Adrenal gland (tissue), 12 donors: ENCODE measurements around the gene ARF6. TPM values are rescaled to one million over a fixed set of nuclear protein-coding genes. Genes with fewer than 3 reads are reported as not detected.
"Not testable (repeated sequence)": the region's sequence is repeated elsewhere in the genome, so short reads cannot be mapped to it uniquely, and the experiment has no call there.

ENCODE experiments used
- DNase-seq, 7 donors: peaks; one replicate each; pipeline ENCODE4 v3.0.0-alpha.2; 2019 to 2020
- H3K27ac ChIP-seq, 5 donors: fragments of 200-600 bp; sonication (generic) in 4 of 5; 1 replicate in 3 of 5; 2 replicates in 2 of 5; pipeline versions ENCODE4 v1.5.1 to v1.8.0; 2016 to 2020; ENCODE audit warnings: mild to moderate bottlenecking in 1 of 5
- H3K27me3 ChIP-seq: fragments of 200-600 bp; 2 replicates; pipeline ENCODE4 v1.8.0; 2021
- H3K36me3 ChIP-seq, 2 donors: fragments of 200-600 bp; replicated peaks in 1 of 2; 1 replicate in 1 of 2; 2 replicates in 1 of 2; pipeline versions ENCODE4 v1.5.1 to v1.8.0; 2018 to 2022
- H3K4me1 ChIP-seq, 2 donors: fragments of 200-600 bp; replicated peaks in 1 of 2; 1 replicate in 1 of 2; 2 replicates in 1 of 2; pipeline versions ENCODE4 v1.5.1 to v1.8.0; 2018 to 2021
- H3K4me3 ChIP-seq, 4 donors: fragments of 200-600 bp; sonication (generic) in 3 of 4; one replicate each; pipeline ENCODE4 v1.5.1; 2016 to 2018
- H3K9me3 ChIP-seq, 3 donors: fragments of 200-600 bp; sonication (generic) in 1 of 3; replicated peaks in 1 of 3; 1 replicate in 2 of 3; 2 replicates in 1 of 3; pipeline versions ENCODE4 v1.5.1 to v1.8.0; 2016 to 2021
- CTCF ChIP-seq, 6 experiments: fragments of 450-650 bp in 4 of 6; fragments of 200-600 bp in 2 of 6; sonication (generic) in 1 of 6; IDR thresholded peaks; 1 replicate in 5 of 6; 2 replicates in 1 of 6; pipeline versions ENCODE4 v1.5.1 to v1.8.0; 2016 to 2021; ENCODE audit warnings: antibody characterized with exemption in 6 of 6, mild to moderate bottlenecking in 2 of 6, moderate library complexity in 1 of 6
- POLR2A ChIP-seq, 2 donors: fragments of 450-650 bp; IDR thresholded peaks; one replicate each; pipeline ENCODE4 v1.6.1; 2017; ENCODE audit warnings: antibody characterized with exemption in 2 of 2, mild to moderate bottlenecking in 2 of 2, moderate library complexity in 1 of 2
- WGBS, 4 donors: extraction: QIAGEN DNeasy Blood & Tissue Kit in 2 of 4; methylation state at CpG; one replicate each; pipeline versions ENCODE4 v1.1.5 to v1.1.7; 2013 to 2017; 5-methylcytosine and 5-hydroxymethylcytosine counted together
- intact Hi-C, 2 donors: fragments of 100-400 bp; cut with DNase I; formaldehyde crosslinking; loops; one replicate each; pipeline versions ENCODE4 v1.14.1 to v1.15.0; 2022 to 2023
- polyA plus RNA-seq, 3 donors: library from polyadenylated mRNA; stranded (reverse); fragments of 200-250 nt in 2 of 3; fragments of 350-450 nt in 1 of 3; fragmentation: Illumina TruSeq in 1 of 3; extraction: RNeasy Lipid Tissue Mini Kit (QIAGEN cat#74804) in 1 of 3; gene quantifications; one replicate each; pipeline ENCODE4 v1.2.3, GENCODE V29; 2013 to 2014
- total RNA-seq, 9 donors: library from RNA; depleted of rRNA in 4 of 9; stranded (reverse); fragments of >200 nt in 4 of 9; fragments of 120-200 nt in 1 of 9; fragmentation: NEBNext Ultra II Directional in 1 of 9; extraction: Animal tissue kit (Norgen Biotek cat#: 25700) in 1 of 9; gene quantifications; one replicate each; pipeline versions ENCODE4 v1.1.0 to v1.2.4, GENCODE V29; 2013 to 2023
- donor health status: healthy with polysubstance abuse.
- donor health status: Bipolar disorder and iron deficiency.
- donor health status: DM: yes; HTN: yes; CAD: no.
- donor health status: DM: no; HTN: no; CAD: no.
- donor health status: DM: no; HTN: no; CAD: no.
- donor health status: DM: yes; HTN: yes; CAD: no.

ARF6 gene
- total and polyA plus RNA-seq, 12 donors = 13.6 to 65.8 (median 47.6) TPM

- Histone ChIP-seq H3K4me1 (no peaks in the 10 kb centered on the region), H3K9me3 (no peaks in the 10 kb centered on the region), H3K27me3 (no peaks in the 10 kb centered on the region), H3K4me3 (no peak overlapping the region), H3K36me3 (no peaks in the 10 kb centered on the region), H3K27ac (no peak overlapping the region)
- intact Hi-C loops = no loop called here
- TF ChIP-seq POLR2A (IDR thresholded peaks at IDR 0.05) = no peak
- TF ChIP-seq CTCF (IDR thresholded peaks at IDR 0.05) = no peak
- DNase-seq = no peak
Observed at GRCh38 chr14:49934646-49935045, 41.8 kb downstream of the ARF6 start.

- H3K27me3 ChIP-seq = no peaks in the 10 kb centered on the region
- no peaks in the 10 kb centered on the region for H3K4me1 ChIP-seq
- no peak overlapping the region for H3K27ac ChIP-seq
- 91 to 100% (median 97%) methylated on average over 3 of the region's 3 CpGs for WGBS, 4 donors
- H3K36me3 ChIP-seq = no peaks in the 10 kb centered on the region
- intact Hi-C loops = no loop called here
- H3K9me3 ChIP-seq = no peaks in the 10 kb centered on the region
- no peak overlapping the region for H3K4me3 ChIP-seq
- no peak for TF ChIP-seq CTCF (IDR thresholded peaks at IDR 0.05)
- no peak for TF ChIP-seq POLR2A (IDR thresholded peaks at IDR 0.05)
- DNase-seq = no peak
Observed at GRCh38 chr14:49935526-49935925, 42.6 kb downstream of the ARF6 start.

- 80 to 92% (median 88%) methylated on average over 2 of the region's 2 CpGs for WGBS, 4 donors
- H3K4me3 ChIP-seq, H3K27me3 ChIP-seq, DNase-seq, H3K9me3 ChIP-seq, H3K36me3 ChIP-seq, H3K4me1 ChIP-seq, H3K27ac ChIP-seq, intact Hi-C loops: not testable (repeated sequence)
Observed at GRCh38 chr14:49936246-49936645, 43.4 kb downstream of the ARF6 start.

- 87 to 90% (median 88%) methylated on average over 5 of the region's 5 CpGs for WGBS, 4 donors
Observed at GRCh38 chr14:49936882-49937281, 44.0 kb downstream of the ARF6 start.

GRCh38 chr14:49939215-49939614 lies 46.3 kb downstream of the ARF6 start:
- H3K27me3 ChIP-seq, H3K27ac ChIP-seq, H3K9me3 ChIP-seq, H3K36me3 ChIP-seq, H3K4me1 ChIP-seq, H3K4me3 ChIP-seq, intact Hi-C loops, DNase-seq: not testable (repeated sequence)
- WGBS, 4 donors = 91 to 97% (median 95%) methylated on average over 2 of the region's 2 CpGs

More at GRCh38 chr14:49936882-49937281, 44.0 kb downstream of the ARF6 start:
- intact Hi-C loops, H3K36me3 ChIP-seq, H3K27ac ChIP-seq, DNase-seq, H3K4me1 ChIP-seq, H3K4me3 ChIP-seq, H3K9me3 ChIP-seq, H3K27me3 ChIP-seq: not testable (repeated sequence)

- no peak for DNase-seq
- no peaks in the 10 kb centered on the region for H3K27me3 ChIP-seq
- TF ChIP-seq POLR2A (IDR thresholded peaks at IDR 0.05) (no peak), CTCF (IDR thresholded peaks at IDR 0.05) (no peak)
- no peaks in the 10 kb centered on the region for H3K9me3 ChIP-seq
- 66 to 82% (median 75%) methylated on average over 6 of the region's 6 CpGs for whole genome bisulfite sequencing, 4 donors
- H3K4me1 ChIP-seq = no peaks in the 10 kb centered on the region
- intact Hi-C loops = no loop called here
- H3K4me3 ChIP-seq = no peak overlapping the region
- H3K27ac ChIP-seq = no peak overlapping the region
- no peaks in the 10 kb centered on the region for H3K36me3 ChIP-seq
Observed at GRCh38 chr14:49939884-49940510, 47.1 kb downstream of the ARF6 start.
